Measurements from ENCODE around the gene MPV17.
"Not testable (repeated sequence)": the region's sequence is repeated elsewhere in the genome, so short reads cannot be mapped to it uniquely, and the experiment has no call there.

Gene MPV17

GRCh38 chr2:27280826-27281225, 42.1 kb downstream of the MPV17 start:
- H3K27ac ChIP-seq = no peak overlapping the region
- no peak for TF ChIP-seq ZFX (IDR thresholded peaks at IDR 0.05)
- no peak for TF ChIP-seq CTCF (conservative IDR thresholded peaks at IDR 0.05)

GRCh38 chr2:27278010-27278409, 44.9 kb downstream of the MPV17 start:
- TF ChIP-seq CTCF (conservative IDR thresholded peaks at IDR 0.05) (no peak), ZFX (IDR thresholded peaks at IDR 0.05) (no peak)
- H3K27ac ChIP-seq = no peak overlapping the region

- H3K27ac ChIP-seq = no peak within 1 kb of the TSS
- no peak for TF ChIP-seq CTCF (conservative IDR thresholded peaks at IDR 0.05)
- no peak for TF ChIP-seq ZFX (IDR thresholded peaks at IDR 0.05)
Measured at GRCh38 chr2:27275211-27276150, 47.4 kb downstream of the MPV17 start, which contains the start of gene DNAJC5G. Gene DNAJC5G (plus strand): TSS chr2:27275433. CDS start chr2:27276729, 1,296 bp downstream.

GRCh38 chr2:27272537-27273522, 50.1 kb downstream of the MPV17 start:
- not testable (repeated sequence) for H3K27ac ChIP-seq

- TF ChIP-seq CTCF (conservative IDR thresholded peaks at IDR 0.05) = no peak
- TF ChIP-seq ZFX (IDR thresholded peaks at IDR 0.05) = no peak
- no peak overlapping the region for H3K27ac ChIP-seq
Measured at GRCh38 chr2:27271631-27272340, 51.1 kb downstream of the MPV17 start.

- no peak overlapping the region for H3K27ac ChIP-seq
- TF ChIP-seq CTCF (conservative IDR thresholded peaks at IDR 0.05) (no peak), ZFX (IDR thresholded peaks at IDR 0.05) (no peak)
Measured at GRCh38 chr2:27270670-27271069, 52.2 kb downstream of the MPV17 start.

- no peak for TF ChIP-seq CTCF (conservative IDR thresholded peaks at IDR 0.05)
- TF ChIP-seq ZFX (IDR thresholded peaks at IDR 0.05) = no peak
- H3K27ac ChIP-seq = no peak overlapping the region
Measured at GRCh38 chr2:27270131-27270530, 52.8 kb downstream of the MPV17 start.

GRCh38 chr2:27268296-27268695, 54.6 kb downstream of the MPV17 start:
- H3K27ac ChIP-seq = not testable (repeated sequence)

Data from C4-2B (cell line).